ENCODE results near the gene MILR1. TPM values are rescaled to one million over a fixed set of nuclear protein-coding genes. Genes with fewer than 3 reads are reported as not detected.

MILR1 gene
- polyA plus RNA-seq, 2 of the 4 experiments (the other 2 are of a cell fraction) = 2.3 to 12.2 TPM

- TF ChIP-seq HMGXB4 (CRISPR knock-in tag; IDR thresholded peaks at IDR 0.05; ENCODE audit: borderline replicate concordance) = peak; percentile 90
- peak; percentile 55; the same call in 1 of the 2 replicates for TF ChIP-seq REST (IDR thresholded peaks at IDR 0.05)
- TF ChIP-seq BCL3 (IDR thresholded peaks at IDR 0.05) = 0 out of 3 replicates have a peak, but pooled peaks have one; percentile 18
- TF ChIP-seq FOSB (CRISPR knock-in tag; IDR thresholded peaks at IDR 0.05) = peak; percentile 95
- TF ChIP-seq CBX8 (IDR thresholded peaks at IDR 0.05) = no peak
- peak; percentile 55; the same call in 1 of the 2 replicates for TF ChIP-seq ATOH8 (CRISPR knock-in tag; IDR thresholded peaks at IDR 0.05; ENCODE audit: low read depth)
- TF ChIP-seq RARB (CRISPR knock-in tag; IDR thresholded peaks at IDR 0.05) = peak; percentile 94
- 0 out of 2 replicates have a peak, but pooled peaks have one; percentile 63 for TF ChIP-seq EHF (CRISPR knock-in tag; IDR thresholded peaks at IDR 0.05)
Measured at GRCh38 chr17:64498308-64499203, 49.6 kb downstream of the MILR1 start (continued).

- WGBS (ENCODE audit: missing lambda C conversion rate) = 86% methylated on average over 6 of the region's 6 CpGs
- ATAC-seq (no peak), DNase-seq (ENCODE audit: low read depth in 1 of 2, low spot score in 1 of 2) (peak in 1 of 2 experiments; percentile 40), FAIRE-seq (no peak)
- POLR2A ChIA-PET = no interaction called here
- Histone ChIP-seq H3K9me3 (no peaks in the 10 kb centered on the region), H3K4me3 (no peak overlapping the region), H3K27ac (no peak overlapping the region), H3K4me1 (peaks cover 72% of the 10 kb centered on the region), H3K4me2 (no peak overlapping the region)
- CTCF ChIA-PET = interaction anchor here (1.6 to 12.8 kb wide), 2 partner anchors 76 to 150 kb away, joined by 4 to 300 read pairs; no protein-coding TSS in a partner anchor
- TF ChIP-seq HOXA7 (CRISPR knock-in tag; IDR thresholded peaks at IDR 0.05) (peak; percentile 92), ATOH8 (CRISPR knock-in tag; IDR thresholded peaks at IDR 0.05; ENCODE audit: low read depth) (0 out of 2 replicates have a peak, but pooled peaks have one; percentile 34), POLR2AphosphoS2 (conservative IDR thresholded peaks at IDR 0.05; ENCODE audit: low read length) (peak; percentile 56), FOXS1 (CRISPR knock-in tag; IDR thresholded peaks at IDR 0.05) (no peak), REST (IDR thresholded peaks at IDR 0.05) (no peak), RARB (CRISPR knock-in tag; IDR thresholded peaks at IDR 0.05) (peak; percentile 78), CHD2 (IDR thresholded peaks at IDR 0.05; ENCODE audit: low read length, partially characterized antibody) (peak; percentile 14), HEYL (CRISPR knock-in tag; IDR thresholded peaks at IDR 0.05) (0 out of 2 replicates have a peak, but pooled peaks have one; percentile 37), NR3C1 (IDR thresholded peaks at IDR 0.05) (no peak), RAD21 (conservative IDR thresholded peaks at IDR 0.05 in 1 of 2, IDR thresholded peaks at IDR 0.05 in 1 of 2) (no peak), MAFK (IDR thresholded peaks at IDR 0.05; ENCODE audit: partially characterized antibody) (no peak), HMGXB4 (CRISPR knock-in tag; IDR thresholded peaks at IDR 0.05; ENCODE audit: borderline replicate concordance) (peak; percentile 36; the same call in 1 of the 2 replicates), TP53 (CRISPR knock-in tag; IDR thresholded peaks at IDR 0.05) (peak; percentile 21; the same call in 1 of the 2 replicates), TFCP2L1 (CRISPR knock-in tag; IDR thresholded peaks at IDR 0.05) (peak; percentile 60)
Measured at GRCh38 chr17:64499805-64500486, 51.0 kb downstream of the MILR1 start.

Data from A549 (cell line).